Measurements from ENCODE around the gene DNLZ.

DNA sequence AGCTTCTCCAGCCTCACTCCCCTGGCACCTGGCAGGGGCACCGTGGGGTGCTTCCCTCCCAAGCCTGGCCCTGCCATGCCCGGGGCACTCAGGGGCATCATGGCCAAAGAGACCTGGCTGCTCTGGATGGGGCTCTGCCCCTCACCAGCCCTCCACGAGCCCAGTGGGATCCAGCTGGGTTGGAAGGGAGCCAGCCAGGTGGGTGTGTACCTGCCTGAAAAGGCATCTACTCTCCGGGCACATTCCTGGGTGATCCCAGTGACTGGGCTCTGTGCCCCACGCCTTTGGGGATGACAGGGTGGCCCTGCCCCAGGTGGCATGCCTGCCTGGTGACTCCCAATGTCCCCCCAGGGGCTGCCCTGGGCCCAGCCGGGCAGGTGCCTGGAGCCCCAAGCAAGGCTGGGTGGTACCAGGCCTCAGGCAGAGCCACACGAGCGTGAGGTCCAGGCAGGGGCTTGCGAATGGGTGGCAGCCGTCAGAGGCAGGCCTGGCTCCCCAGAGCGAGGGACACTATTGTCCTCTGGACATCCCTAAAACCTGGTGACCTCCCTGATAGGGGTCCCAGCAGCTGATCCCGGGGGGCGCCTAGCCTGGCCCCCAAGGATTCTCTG is 35.4 kb downstream of the DNLZ start:
- TF ChIP-seq CTCF (IDR thresholded peaks at IDR 0.05) (no peak), POLR2A (IDR thresholded peaks at IDR 0.05) (no peak)
